ENCODE measurements around the gene CASKIN1.

DNA sequence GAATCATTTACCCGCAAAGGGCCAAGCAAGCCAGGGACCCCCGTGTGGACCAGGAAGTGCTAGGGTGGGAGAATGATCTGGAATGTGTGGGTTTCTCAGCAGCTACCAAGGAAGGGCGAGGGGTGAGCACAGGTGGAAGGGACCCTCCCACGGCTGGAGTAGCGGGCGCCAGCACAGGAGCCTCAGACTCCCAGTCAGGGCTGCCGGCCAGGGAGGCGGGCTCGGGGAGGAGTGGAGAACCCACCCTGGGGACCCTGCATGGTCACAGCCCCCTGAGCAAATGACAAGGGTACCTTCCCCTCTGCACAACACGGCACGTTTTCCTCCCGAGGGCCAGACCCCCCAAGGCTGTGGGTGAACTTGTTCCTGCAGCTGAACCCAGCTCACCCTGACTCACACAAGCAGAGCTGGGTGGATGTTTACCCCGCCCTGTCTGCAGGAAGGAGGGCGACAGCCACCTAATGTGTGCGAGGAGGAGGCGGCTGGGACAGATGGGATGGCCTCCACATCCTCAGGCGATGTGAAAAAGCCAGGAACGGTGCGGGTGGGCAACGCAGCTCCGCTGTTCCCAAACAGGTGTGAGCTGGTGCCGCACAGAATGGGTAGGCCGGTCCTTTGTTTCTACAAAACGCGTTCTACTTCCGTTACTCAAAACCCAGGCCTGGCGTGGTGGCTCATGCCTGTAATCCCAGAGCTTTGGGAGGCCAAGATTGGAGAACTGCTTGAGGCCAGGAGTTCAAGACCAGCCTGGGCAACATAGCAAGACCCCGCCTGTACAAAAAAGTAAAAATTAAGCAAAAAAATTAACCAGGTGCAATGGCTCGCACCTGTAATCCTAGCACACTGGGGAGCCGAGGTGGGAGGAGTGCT is 48.8 kb upstream of the CASKIN1 start:
- TF ChIP-seq CTCF (IDR thresholded peaks at IDR 0.05) (no peak), EP300 (IDR thresholded peaks at IDR 0.05) (no peak), POLR2A (IDR thresholded peaks at IDR 0.05) (no peak)
